Endothelial cell of umbilical vein (primary cell): ENCODE data around the gene CNTNAP4.

ENCODE experiments used
- EZH2 ChIP-seq: IDR thresholded peaks from 2 replicates; pipeline ENCODE4 v1.6.1; 2012; ENCODE audit warnings: borderline replicate concordance, low read depth, mild to moderate bottlenecking, moderate library complexity, low read length, inconsistent platforms; ENCODE audit not compliant: severe bottlenecking
- FOS ChIP-seq: IDR thresholded peaks from 2 replicates; pipeline ENCODE4 v1.6.1; 2011; ENCODE audit warnings: mild to moderate bottlenecking, low read length, moderate library complexity, borderline replicate concordance; ENCODE audit not compliant: insufficient read depth
- JUN ChIP-seq: IDR thresholded peaks from 2 replicates; pipeline ENCODE4 v1.6.1; 2011; ENCODE audit warnings: borderline replicate concordance, low read depth; ENCODE audit not compliant: insufficient read length, insufficient read depth
- POLR2A ChIP-seq: IDR thresholded peaks from 2 replicates; pipeline ENCODE4 v1.6.1; 2012; ENCODE audit warnings: low read depth, mild to moderate bottlenecking, control low read depth, low read length
- POLR2AphosphoS5 ChIP-seq: IDR thresholded peaks from 2 replicates; pipeline ENCODE4 v1.6.1; 2012; ENCODE audit warnings: low read depth, mild to moderate bottlenecking, control low read depth, low read length, moderate library complexity; ENCODE audit not compliant: insufficient read depth
- TF ChIP-seq, protein P1 (sequence below): IDR thresholded peaks from 2 replicates; pipeline ENCODE4 v1.6.1; 2011; ENCODE audit not compliant: insufficient read depth, insufficient read length
- TF ChIP-seq, protein P2 (sequence below), 2 donors: IDR thresholded peaks; 1 replicate in 1 of 2; 2 replicates in 1 of 2; pipeline ENCODE4 v1.5.1; 2011; ENCODE audit warnings: low read length in 2 of 2, mild to moderate bottlenecking in 2 of 2, moderate library complexity in 2 of 2, control low read depth in 1 of 2, inconsistent platforms in 1 of 2, low read depth in 1 of 2; ENCODE audit not compliant: insufficient read depth in 1 of 2; ENCODE audit errors: extremely low read depth in 1 of 2

DNA sequence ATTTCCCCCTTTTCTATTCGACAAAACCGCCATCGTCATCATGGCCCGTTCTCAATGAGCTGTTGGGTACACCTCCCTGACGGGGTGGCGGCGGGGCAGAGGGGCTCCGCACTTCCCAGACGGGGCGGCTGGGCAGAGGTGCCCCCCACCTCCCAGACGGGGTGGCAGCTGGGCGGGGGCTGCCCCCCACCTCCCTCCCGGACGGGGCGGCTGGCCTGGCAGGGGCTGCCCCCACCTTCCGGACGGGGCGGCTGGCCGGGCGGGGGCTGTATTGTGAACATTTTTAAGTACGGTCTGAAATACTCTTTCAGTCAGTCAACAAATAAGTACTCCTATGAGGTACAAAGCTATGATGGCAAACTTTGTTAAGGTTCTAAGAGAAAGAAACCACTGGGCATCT lies 222.8 kb downstream of the CNTNAP4 start:
- TF ChIP-seq, protein P1, sequence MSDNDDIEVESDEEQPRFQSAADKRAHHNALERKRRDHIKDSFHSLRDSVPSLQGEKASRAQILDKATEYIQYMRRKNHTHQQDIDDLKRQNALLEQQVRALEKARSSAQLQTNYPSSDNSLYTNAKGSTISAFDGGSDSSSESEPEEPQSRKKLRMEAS: no peak
- TF ChIP-seq POLR2A (no peak), EZH2 (no peak), POLR2AphosphoS5 (no peak), FOS (no peak), JUN (no peak)
- TF ChIP-seq, protein P2, sequence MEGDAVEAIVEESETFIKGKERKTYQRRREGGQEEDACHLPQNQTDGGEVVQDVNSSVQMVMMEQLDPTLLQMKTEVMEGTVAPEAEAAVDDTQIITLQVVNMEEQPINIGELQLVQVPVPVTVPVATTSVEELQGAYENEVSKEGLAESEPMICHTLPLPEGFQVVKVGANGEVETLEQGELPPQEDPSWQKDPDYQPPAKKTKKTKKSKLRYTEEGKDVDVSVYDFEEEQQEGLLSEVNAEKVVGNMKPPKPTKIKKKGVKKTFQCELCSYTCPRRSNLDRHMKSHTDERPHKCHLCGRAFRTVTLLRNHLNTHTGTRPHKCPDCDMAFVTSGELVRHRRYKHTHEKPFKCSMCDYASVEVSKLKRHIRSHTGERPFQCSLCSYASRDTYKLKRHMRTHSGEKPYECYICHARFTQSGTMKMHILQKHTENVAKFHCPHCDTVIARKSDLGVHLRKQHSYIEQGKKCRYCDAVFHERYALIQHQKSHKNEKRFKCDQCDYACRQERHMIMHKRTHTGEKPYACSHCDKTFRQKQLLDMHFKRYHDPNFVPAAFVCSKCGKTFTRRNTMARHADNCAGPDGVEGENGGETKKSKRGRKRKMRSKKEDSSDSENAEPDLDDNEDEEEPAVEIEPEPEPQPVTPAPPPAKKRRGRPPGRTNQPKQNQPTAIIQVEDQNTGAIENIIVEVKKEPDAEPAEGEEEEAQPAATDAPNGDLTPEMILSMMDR (IDR thresholded peaks at IDR 0.05; ENCODE audit: extremely low read depth in 1 of 2, insufficient read depth in 1 of 2, low read depth in 1 of 2, low read length in 2 of 2): no peak
